ENCODE results near the gene UNC93B1.

Gene UNC93B1

GRCh38 chr11:68003846-68004550 lies at the start of gene UNC93B1:
Gene UNC93B1, minus strand, starts transcription at chr11:68004097. Its CDS starts 54 bp downstream, at chr11:68004043.
- DNase-seq (ENCODE audit: low spot score): peak; percentile 89

GRCh38 chr11:68053117-68053516 lies 49.2 kb upstream of the UNC93B1 start:
- DNase-seq (ENCODE audit: low spot score): no peak

- no peak for DNase-seq (ENCODE audit: low spot score)
Observed at GRCh38 chr11:68052137-68052873, 48.4 kb upstream of the UNC93B1 start.

GRCh38 chr11:68051191-68052136 lies 47.6 kb upstream of the UNC93B1 start:
- DNase-seq (ENCODE audit: low spot score): no peak

- DNase-seq (ENCODE audit: low spot score): no peak
Observed at GRCh38 chr11:68050371-68050841, 46.5 kb upstream of the UNC93B1 start.

GRCh38 chr11:68049509-68050370 lies 45.8 kb upstream of the UNC93B1 start:
- no peak for DNase-seq (ENCODE audit: low spot score)

- no peak for DNase-seq (ENCODE audit: low spot score)
Observed at GRCh38 chr11:68048681-68049508, 45.0 kb upstream of the UNC93B1 start.

- no peak for DNase-seq (ENCODE audit: low spot score)
Observed at GRCh38 chr11:68047437-68048290, 43.8 kb upstream of the UNC93B1 start.

GRCh38 chr11:68044898-68045351 lies 41.0 kb upstream of the UNC93B1 start:
- DNase-seq (ENCODE audit: low spot score): no peak

GRCh38 chr11:68044145-68044813 lies 40.4 kb upstream of the UNC93B1 start:
- no peak for DNase-seq (ENCODE audit: low spot score)

GRCh38 chr11:68043349-68044144 lies 39.6 kb upstream of the UNC93B1 start:
- peak; percentile 76 for DNase-seq (ENCODE audit: low spot score)

GRCh38 chr11:68043029-68043348 lies 39.1 kb upstream of the UNC93B1 start:
- DNase-seq (ENCODE audit: low spot score): no peak

GRCh38 chr11:68042219-68043028 lies 38.5 kb upstream of the UNC93B1 start:
- no peak for DNase-seq (ENCODE audit: low spot score)

GRCh38 chr11:68041617-68042218 lies 37.8 kb upstream of the UNC93B1 start:
- DNase-seq (ENCODE audit: low spot score): no peak

- no peak for DNase-seq (ENCODE audit: low spot score)
Observed at GRCh38 chr11:68040957-68041591, 37.2 kb upstream of the UNC93B1 start.
